Astrocyte of the spinal cord (primary cell): ENCODE measurements around the gene STN1.
A peak's percentile ranks its signal among the peaks of the same experiment; 100 is the strongest.

Experiments used
- DNase-seq: peaks from one replicate; pipeline ENCODE4 v3.0.0; 2011; ENCODE audit warnings: low read depth, low spot score
- H3K4me3 ChIP-seq: 2 replicates; pipeline ENCODE4 v1.5.1; 2011; ENCODE audit warnings: low read depth, mild to moderate bottlenecking, low read length, moderate library complexity
- in situ Hi-C: cut with HindIII; loops from 2 replicates; pipeline ENCODE4 v1.10.0; 2017; ENCODE audit warnings: low sequenced_read_pairs
- TF ChIP-seq, protein P1 (sequence below): IDR thresholded peaks from 2 replicates; pipeline ENCODE4 v1.5.1; 2012; ENCODE audit warnings: low read depth, mild to moderate bottlenecking, low read length, inconsistent platforms

The STN1 gene, protein sequence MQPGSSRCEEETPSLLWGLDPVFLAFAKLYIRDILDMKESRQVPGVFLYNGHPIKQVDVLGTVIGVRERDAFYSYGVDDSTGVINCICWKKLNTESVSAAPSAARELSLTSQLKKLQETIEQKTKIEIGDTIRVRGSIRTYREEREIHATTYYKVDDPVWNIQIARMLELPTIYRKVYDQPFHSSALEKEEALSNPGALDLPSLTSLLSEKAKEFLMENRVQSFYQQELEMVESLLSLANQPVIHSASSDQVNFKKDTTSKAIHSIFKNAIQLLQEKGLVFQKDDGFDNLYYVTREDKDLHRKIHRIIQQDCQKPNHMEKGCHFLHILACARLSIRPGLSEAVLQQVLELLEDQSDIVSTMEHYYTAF

DNA sequence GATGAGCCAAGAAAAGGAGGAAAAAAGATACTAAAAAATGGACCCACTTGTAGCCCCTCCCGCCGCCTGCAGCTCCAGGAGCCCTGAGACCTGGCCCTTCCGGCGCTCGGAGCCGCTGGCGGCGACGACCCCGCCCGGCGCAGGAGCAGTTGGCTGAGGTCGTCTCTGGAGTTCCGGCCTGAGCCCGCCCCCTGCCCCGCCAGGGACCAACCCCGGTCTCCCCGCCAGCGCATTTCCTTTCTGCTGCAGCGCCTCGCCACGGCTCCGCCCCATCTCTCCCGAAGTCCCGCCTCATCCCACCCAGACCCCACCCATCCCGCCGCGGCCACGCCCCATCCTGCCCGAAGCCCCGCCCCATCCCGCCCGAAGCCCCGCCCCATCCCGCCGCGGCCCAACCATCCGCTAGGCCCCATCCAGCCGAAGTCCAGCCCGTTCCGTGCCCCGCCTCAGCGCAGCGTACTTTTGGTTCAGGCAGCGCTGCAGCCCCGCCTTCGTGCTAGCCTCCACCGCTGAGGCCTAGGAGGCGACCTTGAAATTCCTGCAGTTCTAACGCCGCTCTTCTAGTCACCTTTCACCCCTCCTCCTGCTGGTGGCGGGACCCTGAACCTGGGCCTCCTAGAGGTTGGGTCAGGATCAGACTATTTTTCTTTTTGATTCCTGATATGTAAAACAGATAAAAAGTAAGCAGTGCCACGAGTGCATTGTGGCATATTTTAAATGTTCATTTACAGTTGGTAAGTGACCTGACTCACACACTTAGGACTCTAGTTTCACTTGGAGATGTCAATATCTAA is at the start of gene STN1:
STN1 (minus strand) TSS at position 132 of the 794 bp plus-strand sequence. CDS start 590 bp downstream, outside the sequence.
- in situ Hi-C loops, result no loop called here
- peak; percentile 98 for DNase-seq
- H3K4me3 ChIP-seq, result peak within 1 kb of the TSS; percentile 70
- TF ChIP-seq, protein P1, sequence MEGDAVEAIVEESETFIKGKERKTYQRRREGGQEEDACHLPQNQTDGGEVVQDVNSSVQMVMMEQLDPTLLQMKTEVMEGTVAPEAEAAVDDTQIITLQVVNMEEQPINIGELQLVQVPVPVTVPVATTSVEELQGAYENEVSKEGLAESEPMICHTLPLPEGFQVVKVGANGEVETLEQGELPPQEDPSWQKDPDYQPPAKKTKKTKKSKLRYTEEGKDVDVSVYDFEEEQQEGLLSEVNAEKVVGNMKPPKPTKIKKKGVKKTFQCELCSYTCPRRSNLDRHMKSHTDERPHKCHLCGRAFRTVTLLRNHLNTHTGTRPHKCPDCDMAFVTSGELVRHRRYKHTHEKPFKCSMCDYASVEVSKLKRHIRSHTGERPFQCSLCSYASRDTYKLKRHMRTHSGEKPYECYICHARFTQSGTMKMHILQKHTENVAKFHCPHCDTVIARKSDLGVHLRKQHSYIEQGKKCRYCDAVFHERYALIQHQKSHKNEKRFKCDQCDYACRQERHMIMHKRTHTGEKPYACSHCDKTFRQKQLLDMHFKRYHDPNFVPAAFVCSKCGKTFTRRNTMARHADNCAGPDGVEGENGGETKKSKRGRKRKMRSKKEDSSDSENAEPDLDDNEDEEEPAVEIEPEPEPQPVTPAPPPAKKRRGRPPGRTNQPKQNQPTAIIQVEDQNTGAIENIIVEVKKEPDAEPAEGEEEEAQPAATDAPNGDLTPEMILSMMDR, result no peak

DNA sequence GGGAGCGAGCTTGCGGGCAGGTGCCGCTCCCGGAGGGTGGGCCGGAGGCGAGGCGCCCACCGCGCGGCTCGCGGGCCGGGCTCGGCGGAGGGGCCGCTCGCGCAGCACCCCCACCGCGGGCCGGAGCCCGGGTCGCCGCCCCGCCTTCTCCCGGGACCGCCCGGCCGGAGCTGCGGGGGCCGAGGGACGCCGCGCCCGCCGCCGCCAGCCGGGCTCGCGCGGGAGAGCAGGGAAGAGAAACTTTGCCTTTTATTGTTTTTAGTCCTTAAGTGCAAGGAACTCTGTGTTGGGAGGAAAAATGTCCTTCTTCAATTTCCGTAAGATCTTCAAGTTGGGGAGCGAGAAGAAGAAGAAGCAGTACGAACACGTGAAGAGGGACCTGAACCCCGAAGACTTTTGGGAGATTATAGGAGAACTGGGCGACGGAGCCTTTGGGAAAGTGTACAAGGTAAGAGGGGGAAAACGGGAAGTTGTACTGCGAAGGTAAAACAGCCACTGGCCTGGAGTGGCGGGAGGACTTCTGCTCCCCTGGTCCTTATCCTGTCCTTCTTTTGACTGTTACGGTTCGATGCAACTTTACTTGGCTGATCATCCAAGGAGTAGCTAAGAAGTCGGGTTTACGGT is 49.6 kb upstream of the STN1 start:
- in situ Hi-C loops, result no loop called here
- peak overlapping the region; percentile 95 for H3K4me3 ChIP-seq
- TF ChIP-seq, protein P1, result no peak
- DNase-seq, result peak; percentile 34

DNA sequence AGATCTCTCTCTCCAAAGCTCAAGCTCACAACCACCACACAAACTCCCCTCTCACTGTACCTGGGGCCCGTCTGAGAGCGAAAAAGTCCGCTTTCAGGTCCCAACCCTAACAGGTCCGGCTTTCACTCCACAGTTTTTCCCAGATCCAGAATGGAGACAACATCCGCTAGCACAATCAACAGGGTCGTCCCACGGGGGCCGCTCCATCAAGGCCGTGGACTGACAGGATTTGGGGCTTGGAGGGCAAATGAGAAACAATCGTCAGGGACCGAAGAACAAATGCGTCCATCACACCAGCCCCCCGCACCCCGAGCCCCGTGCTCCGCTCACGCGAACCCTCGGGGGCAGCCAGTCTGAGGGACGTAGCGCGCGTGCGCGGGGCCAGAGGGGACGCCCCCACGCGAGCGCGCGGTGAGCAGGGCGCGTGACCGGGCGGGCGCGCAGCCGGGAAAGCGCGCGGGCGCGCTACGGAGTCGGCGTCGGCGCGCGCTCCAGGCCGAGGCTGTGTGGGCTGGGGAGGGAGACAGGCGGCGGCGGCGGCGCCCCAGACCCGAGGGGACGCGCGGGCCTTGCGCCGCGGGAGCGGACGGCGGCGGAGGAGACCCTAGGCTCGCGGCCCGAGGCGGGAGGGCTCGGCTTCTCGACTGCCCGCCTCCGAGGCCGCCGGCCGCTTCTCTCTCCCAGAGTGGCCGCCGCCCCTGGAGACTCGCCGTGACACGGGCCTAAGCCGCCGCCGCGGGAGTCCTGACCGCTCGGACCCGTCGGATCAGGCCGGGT is 48.9 kb upstream of the STN1 start, which contains the start of gene SLK:
SLK (plus strand) TSS at position 470 of the 777 bp plus-strand sequence. CDS start 606 bp downstream, outside the sequence.
- peak; percentile 73 for DNase-seq
- TF ChIP-seq, protein P1, result no peak
- H3K4me3 ChIP-seq, result peak within 1 kb of the TSS; percentile 95
- in situ Hi-C loops, result no loop called here

DNA sequence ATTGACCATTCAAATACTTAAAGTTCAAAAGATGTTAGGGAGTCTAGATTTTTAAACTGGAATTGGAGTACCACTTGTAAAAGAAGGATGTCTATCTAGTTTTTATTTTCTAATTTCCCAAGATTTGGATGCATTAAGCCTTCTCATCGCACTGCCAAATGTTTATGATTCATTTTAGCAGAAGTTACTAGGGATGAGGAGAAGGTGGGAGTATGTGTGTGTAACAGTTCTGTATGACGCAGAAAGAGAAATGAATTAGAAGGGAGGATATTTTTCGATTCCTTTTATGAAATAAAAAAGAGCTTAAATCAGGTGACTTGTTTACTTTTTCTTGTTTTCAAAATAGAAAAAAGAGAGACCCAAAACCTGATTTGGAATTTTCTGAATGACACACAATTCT is 42.1 kb upstream of the STN1 start:
- in situ Hi-C loops, result no loop called here
- no peak for DNase-seq
- no peak overlapping the region for H3K4me3 ChIP-seq
- TF ChIP-seq, protein P1, result no peak

DNA sequence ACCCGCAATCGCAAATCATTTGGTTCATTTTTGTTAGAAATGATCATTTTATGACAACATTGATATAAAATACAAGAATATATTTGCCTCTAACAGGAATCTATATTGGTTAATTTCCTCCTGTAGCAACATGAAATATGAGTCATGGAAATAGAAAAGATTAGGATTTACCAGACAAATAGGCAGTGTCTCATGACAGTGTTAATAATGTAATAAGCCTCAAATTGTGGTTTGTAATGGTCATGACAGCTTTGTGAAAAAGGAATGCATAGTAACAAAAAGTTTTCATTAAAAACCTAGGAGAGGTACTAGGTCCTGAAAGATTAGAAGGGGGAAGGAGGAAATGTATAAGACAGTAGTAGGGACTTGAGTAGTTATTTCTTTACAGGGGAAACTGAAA is 41.0 kb upstream of the STN1 start:
- DNase-seq, result no peak
- in situ Hi-C loops, result no loop called here

More for the DNA sequence above, 41.0 kb upstream of the STN1 start:
- TF ChIP-seq, protein P1, result no peak
- no peak overlapping the region for H3K4me3 ChIP-seq
